ENCODE results near the gene BICRA.

Gene BICRA

DNA sequence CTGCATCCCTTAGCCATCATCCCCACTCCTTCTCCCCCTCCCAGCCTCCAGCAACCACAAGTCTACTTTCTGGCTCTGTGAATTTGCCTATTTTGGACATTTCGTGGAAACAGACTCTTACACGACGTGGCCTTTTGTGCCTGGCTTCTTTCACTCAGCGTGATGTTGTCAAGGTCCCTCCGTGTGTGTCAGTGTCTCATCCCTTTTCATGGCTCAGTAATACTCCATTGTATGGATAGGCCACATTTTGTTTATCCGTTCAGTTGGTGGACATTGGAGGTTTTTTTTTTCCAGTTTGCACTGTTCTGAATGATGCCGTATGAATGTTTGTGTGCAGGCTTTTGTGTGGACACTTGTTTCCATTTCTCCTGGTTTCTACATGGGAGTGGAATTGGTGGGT is 38.0 kb downstream of the BICRA start:
- no peak for DNase-seq (ENCODE audit: low spot score)
- TF ChIP-seq, protein P1, sequence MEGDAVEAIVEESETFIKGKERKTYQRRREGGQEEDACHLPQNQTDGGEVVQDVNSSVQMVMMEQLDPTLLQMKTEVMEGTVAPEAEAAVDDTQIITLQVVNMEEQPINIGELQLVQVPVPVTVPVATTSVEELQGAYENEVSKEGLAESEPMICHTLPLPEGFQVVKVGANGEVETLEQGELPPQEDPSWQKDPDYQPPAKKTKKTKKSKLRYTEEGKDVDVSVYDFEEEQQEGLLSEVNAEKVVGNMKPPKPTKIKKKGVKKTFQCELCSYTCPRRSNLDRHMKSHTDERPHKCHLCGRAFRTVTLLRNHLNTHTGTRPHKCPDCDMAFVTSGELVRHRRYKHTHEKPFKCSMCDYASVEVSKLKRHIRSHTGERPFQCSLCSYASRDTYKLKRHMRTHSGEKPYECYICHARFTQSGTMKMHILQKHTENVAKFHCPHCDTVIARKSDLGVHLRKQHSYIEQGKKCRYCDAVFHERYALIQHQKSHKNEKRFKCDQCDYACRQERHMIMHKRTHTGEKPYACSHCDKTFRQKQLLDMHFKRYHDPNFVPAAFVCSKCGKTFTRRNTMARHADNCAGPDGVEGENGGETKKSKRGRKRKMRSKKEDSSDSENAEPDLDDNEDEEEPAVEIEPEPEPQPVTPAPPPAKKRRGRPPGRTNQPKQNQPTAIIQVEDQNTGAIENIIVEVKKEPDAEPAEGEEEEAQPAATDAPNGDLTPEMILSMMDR (IDR thresholded peaks at IDR 0.05; ENCODE audit: extremely low read depth, missing control alignments): no peak

DNA sequence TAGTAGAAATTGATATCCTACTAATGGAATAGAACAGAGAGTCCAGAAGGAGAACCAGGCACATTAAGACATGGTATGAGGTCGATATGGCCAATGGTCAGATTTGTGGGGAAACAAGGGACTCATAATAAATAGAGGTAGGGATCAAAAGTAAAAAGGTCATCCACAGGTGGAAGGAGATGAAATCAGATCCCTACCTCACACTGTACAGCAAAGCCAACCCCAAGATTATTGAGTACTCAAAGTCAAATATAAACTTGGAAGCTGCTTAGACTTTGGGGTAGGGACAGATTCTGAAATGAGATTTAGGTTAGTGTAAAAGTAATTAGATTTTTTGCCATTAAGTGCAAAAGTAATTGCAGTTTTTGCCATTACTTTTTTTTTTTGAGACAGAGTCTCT is 40.7 kb downstream of the BICRA start:
- TF ChIP-seq, protein P1 (IDR thresholded peaks at IDR 0.05; ENCODE audit: extremely low read depth, missing control alignments): no peak
- DNase-seq (ENCODE audit: low spot score): no peak

DNA sequence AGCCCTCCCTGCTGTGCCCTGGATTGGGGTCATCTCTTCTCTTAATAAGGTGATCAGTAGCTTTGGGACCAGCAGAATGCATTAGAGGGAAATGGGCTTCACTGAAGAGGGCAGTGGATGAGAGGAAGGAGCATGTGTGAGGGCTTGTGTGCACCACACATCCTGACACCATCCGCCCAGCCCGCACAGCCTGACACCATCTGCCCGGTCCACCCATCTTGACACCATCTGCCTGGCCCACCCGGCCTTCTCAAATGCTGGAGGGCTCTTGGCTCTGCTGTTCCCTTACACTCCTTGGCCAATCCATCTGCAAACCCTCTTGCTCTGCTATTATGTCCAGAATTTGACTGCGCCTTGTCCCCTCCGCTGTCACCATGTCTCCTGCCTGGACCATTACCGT is 41.8 kb downstream of the BICRA start:
- TF ChIP-seq, protein P1 (IDR thresholded peaks at IDR 0.05; ENCODE audit: extremely low read depth, missing control alignments): no peak
- no peak for DNase-seq (ENCODE audit: low spot score)

DNA sequence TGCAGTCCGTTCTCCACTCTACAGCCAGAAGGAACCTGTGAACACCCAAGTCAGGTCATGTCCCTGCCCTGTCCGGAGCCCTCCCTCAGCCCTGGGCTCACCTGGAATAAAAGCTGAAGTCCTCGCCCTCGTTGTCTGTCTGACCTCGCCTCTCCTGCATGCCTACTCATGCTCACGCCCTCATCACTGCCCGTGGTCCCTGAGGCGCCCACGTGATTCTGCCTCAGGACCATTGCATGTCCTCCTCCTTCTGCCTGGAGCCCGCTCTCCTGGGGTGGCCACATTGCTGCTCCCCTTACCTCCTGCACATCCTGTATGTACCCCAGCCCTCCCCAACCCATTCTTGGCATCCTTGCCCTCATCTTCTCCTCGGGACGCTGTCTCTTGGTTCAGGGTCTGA is 42.2 kb downstream of the BICRA start:
- TF ChIP-seq, protein P1 (IDR thresholded peaks at IDR 0.05; ENCODE audit: extremely low read depth, missing control alignments): no peak
- no peak for DNase-seq (ENCODE audit: low spot score)

DNA sequence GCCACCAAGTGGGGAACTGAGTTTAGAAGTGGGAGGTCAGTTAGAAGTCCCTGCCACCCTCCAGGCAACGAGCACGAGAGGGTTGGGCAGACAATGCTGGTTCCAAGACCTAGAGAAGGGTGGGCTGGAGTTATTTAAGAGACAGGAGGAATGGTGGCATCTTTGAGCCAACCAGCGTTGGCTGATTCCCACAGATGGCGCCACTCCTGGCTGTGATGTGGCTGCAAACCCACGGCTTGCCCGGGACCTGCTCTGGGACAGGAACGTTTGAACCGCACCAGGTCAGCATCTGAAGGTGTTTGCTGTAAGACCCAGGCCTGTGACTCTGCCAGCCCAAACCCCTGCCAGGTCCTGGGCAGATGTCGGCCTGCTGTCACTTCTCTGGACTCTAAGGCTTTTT is 42.8 kb downstream of the BICRA start:
- no peak for DNase-seq (ENCODE audit: low spot score)
- TF ChIP-seq, protein P1 (IDR thresholded peaks at IDR 0.05; ENCODE audit: extremely low read depth, missing control alignments): no peak

DNA sequence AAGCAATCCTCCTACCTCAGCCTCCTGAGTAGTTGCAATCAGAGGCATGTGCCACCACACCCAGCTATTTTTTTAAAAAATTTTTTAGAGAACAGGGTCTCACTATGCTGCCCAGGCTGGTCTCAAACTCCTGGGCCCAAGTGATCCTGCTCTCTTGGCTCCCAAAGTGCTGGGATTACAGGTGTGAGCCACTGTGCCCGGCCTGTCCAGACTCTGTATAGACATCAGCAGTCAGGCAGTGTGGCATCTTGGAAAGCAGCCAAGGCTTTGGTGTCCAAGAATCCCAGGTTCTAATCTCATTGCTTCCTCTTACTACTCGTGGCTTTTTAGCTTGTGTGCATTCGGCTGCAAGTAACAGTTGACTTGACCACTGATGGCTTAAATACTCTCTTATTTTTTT is 43.4 kb downstream of the BICRA start:
- no peak for DNase-seq (ENCODE audit: low spot score)
- TF ChIP-seq, protein P1 (IDR thresholded peaks at IDR 0.05; ENCODE audit: extremely low read depth, missing control alignments): no peak

DNA sequence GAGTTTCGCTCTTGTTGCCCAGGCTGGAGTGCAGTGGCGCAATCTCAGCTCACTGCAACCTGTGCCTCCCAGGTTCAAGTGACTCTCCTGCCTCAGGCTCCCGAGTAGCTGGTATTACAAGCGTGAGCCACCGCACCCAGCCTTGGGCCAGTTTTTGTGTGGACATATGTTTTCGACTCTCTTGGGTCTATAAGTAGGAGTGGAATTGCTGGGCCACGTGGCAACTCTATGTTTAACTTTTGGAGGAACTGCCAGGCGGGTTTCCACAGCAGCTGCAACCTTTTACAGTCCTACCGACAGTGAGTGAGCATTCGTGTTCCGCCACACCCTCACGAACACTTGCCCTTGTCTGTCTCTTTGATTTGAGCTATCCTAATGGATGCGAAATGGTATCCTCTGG is 44.9 kb downstream of the BICRA start:
- DNase-seq (ENCODE audit: low spot score): no peak
- TF ChIP-seq, protein P1 (IDR thresholded peaks at IDR 0.05; ENCODE audit: extremely low read depth, missing control alignments): no peak
